NOMO-1 (cell line): ENCODE results near the gene CCZ1B.
"Not testable (repeated sequence)": the region's sequence is repeated elsewhere in the genome, so short reads cannot be mapped to it uniquely, and the experiment has no call there.

Source experiments
- DNase-seq, 2 experiments: peaks; one replicate each; lab custom pipeline; 2025; ENCODE audit not compliant: unreplicated experiment in 2 of 2; lab: John Stamatoyannopoulos, UW

Gene CCZ1B

DNA sequence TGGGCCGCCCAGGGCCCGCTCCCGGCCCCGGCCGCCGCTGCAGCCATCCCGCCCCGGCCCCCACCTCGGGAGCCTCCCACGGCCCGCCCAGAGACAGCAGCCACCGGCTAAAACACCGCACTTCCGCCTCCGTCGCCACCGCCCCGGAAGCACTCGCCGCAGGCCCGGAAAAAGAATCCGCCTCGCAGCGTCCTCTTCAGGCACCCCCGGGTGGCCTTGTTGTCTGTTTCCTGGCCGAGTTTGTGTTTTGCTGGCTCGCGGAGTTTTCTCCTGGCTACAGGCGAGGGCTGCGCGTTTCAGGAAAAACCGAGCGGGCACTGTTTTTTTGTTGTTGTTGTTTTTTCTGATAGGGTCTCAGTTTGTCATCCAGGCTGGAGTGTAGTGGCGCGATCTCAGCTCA, at the start of gene CCZ1B:
TSS of gene CCZ1B (minus strand) at position 125 of the 400 bp plus-strand sequence. CDS start at position 47, 78 bp downstream.
- DNase-seq: peak; percentile 58 to 70

- DNase-seq: not testable (repeated sequence)
Measured at GRCh38 chr7:6875022-6875421, 48.9 kb upstream of the CCZ1B start.

- DNase-seq: not testable (repeated sequence)
Measured at GRCh38 chr7:6872246-6872945, 46.3 kb upstream of the CCZ1B start.

DNA sequence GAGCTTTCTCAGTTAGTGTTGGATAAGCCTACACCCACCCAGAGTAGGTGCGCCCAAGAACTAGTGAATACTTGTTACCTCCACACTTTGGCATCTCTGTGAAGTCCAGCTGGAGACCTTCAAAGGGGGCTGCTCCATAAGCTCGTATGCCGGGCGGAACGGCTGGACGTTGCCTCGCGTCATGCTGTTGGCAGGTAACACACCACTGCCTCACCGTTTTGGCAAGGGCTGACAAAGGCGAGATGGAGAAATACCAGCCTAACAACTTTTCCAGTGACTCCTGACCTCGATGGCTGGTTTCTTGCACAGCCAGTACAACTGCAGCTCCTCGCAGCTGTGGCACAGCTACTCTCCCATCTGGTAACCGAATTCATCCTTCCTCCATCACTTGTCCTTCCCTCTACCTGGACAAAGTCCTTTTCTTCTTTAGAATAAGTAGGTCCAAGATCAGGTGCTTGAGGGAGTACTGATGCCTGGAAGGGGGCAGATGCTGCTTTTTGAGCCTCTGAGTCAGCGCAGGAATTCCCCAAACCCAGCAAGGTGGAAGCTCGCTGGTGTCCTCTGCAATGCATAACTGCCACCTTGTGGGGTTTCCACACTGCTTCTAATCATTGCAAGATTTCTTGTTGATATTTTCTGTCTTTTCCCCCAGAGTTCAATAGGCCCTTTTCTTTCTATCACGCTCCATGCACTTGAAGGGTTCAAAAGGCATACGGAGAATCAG, 45.5 kb upstream of the CCZ1B start:
- not testable (repeated sequence) for DNase-seq

DNA sequence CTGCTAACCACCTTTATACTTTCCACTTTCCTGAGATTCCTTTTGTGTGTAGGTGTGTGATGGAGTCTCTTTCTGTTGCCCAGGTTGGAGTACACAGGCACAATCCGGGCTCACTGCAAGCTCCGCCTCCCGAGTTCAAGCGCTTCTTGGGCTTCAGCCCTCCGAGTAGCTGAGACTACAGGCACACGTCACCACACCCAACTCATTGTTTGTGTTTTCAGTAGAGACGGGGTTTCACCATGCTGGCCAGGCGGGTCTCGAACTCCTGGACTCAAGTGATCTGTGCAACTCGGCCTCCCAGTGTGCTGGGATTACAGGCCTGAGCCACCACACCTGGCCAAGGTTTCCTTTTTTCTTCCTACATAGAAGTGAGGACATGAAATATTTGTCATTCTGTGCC, 38.7 kb upstream of the CCZ1B start:
- DNase-seq: not testable (repeated sequence)

GRCh38 chr7:6864188-6864587, 38.1 kb upstream of the CCZ1B start:
- not testable (repeated sequence) for DNase-seq

- DNase-seq: not testable (repeated sequence)
Measured at GRCh38 chr7:6862876-6863275, 36.8 kb upstream of the CCZ1B start.

GRCh38 chr7:6857721-6858314, 31.7 kb upstream of the CCZ1B start:
- peak; percentile 19 to 20 for DNase-seq

- not testable (repeated sequence) for DNase-seq
Measured at GRCh38 chr7:6855563-6856131, 29.6 kb upstream of the CCZ1B start.

GRCh38 chr7:6854747-6855562, 28.9 kb upstream of the CCZ1B start:
- DNase-seq: not testable (repeated sequence)

DNA sequence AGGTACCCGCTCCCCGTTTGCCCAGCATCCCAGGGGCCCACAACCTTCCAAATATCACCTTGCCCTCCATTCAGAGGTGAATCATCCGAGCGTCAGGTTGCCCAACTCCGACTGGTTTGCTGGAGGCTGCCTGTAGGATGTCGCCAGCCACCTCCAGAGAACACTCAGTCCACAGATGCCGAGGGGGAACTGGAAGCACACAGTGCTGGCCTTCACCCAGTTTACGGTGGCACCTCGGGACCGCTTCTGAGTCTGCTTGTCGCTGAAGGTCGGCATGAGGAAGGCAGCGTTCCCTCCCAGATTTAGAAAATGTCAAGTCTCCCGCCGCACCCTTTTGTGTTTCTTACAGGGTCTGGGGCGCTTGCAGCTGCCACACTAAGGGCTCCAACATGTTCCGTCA, 27.6 kb upstream of the CCZ1B start:
- DNase-seq: not testable (repeated sequence)

DNA sequence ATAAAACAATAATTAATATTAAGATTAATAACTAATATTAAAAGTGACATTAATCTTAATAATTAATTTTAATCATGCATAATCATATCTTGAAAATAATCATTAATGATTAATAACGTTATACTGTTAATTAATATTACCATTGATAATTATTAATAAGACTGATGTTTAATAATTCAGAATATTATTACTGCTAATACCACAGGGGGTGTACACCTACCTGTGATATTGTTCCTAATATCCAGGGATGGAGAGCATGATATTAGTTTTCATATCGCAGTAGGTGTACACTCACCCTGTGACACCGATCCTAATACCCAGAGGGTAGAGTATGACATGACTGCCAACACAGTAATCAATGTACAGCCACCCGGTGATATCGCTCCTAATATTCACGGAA, 23.1 kb upstream of the CCZ1B start:
- DNase-seq: not testable (repeated sequence)

DNA sequence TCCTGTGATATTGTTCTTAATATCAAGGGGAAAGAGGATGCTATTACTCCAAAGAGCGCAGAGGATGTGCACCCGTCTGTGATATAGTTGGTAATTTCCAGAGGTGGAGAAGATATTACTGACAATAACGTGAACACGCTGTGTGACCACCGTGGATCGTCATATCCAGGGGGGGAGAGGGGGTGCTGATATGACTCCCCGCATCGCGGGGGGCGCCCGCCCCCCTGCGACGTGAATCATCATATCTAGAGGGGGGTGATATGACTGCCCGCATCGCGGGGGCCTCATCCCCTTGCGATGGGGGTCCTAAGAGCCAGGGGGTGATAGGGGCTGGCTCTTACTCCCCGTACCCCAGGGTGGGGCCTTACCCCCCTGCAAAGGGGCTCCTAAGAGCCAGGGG, 21.7 kb upstream of the CCZ1B start:
- DNase-seq: not testable (repeated sequence)

DNA sequence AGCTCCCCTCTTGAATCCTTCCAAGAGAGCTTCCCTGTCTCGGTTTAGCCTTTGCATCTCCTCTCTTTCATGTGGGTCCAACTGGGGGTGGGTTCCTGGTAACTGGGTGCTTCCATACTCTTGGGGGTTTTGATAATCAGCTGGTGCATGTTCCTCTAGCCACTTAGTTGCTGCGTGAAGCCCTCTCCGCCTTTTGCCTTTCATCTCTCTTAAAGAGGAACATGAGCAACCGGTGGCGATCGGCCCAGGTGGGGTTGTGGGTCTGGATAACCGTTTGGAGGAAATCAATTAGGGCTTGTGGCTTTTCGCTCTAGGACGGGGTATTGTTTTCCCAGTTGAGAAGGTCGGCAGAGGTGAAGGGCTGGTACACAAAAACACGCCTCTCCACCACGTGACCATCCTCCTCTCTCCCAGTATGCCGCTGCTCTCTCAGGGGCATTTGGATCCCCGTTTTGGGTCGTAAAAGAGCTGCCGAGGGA, 19.9 kb upstream of the CCZ1B start:
- DNase-seq: not testable (repeated sequence)

GRCh38 chr7:6843654-6844053, 17.6 kb upstream of the CCZ1B start:
- DNase-seq: not testable (repeated sequence)

DNA sequence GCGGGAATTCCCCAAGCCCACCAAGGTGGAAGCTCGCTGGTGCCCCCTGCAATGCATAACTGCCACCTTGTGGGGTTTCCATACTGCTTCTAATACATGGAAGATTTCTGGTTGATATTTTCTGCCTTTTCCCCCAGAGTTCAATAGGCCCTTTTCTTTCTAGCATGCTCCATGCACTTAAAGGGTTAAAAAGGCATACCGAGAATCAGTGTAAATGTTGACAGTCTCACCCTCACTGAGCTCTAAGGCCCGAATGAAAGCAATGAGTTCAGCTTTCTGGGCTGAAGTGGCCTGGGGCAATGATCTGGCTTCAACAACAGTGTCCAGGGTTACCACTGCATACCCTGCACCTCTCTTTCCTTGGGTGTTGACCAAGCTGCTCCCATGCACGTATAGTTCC, 17.0 kb upstream of the CCZ1B start:
- DNase-seq: not testable (repeated sequence)

DNA sequence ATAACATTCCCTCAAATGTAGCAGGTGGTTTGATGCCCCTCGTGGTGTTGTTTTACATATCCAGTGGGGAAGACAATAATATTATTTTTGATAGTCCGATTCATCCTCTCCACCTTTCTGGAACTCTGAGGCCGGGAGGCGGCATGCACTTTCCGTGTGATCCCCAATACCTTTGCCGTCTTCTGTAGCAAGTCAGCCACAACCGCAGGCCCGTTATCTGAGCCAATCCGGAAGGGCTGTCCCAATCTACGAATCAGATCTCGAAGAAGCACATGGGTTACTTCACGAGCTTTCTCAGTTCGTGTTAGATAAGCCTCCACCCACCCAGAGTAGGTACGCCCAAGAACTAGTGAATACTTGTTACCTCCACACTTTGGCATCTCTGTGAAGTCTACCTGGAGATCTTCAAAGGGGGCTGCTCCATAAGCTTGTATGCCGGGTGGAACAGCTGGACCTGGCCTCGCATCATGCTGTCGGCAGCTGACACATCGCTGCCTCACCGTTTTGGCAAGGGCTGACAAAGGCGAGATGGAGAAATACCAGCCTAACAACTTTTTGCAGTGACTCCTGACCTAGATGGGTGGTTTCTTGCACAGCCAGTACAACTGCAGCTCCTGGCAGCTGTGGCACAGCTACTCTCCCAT, 16.3 kb upstream of the CCZ1B start:
- DNase-seq: not testable (repeated sequence)

DNA sequence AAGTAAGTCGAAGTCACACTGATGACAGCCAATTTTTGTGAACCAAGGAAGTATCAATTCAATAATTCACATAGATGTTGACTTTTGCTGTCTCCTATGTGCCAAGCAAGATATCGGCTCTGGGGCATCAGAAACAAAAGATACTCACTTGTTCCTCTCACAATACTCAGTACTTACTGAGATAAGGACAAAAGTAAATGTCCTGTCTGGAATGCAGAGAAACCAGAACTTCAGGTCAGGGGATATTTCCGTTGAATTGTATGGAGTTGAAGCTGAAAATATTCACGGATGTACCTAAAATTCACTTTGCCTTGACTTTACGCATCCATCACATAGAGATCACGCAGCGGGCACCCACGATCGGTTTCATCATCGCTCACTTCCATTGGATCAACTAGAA, 11.0 kb upstream of the CCZ1B start:
- DNase-seq: not testable (repeated sequence)

- DNase-seq: not testable (repeated sequence)
Measured at GRCh38 chr7:6835521-6835920, 9.4 kb upstream of the CCZ1B start.

GRCh38 chr7:6833636-6834035, 7.6 kb upstream of the CCZ1B start:
- no peak for DNase-seq
